ENCODE results near the gene KCNA10.

Gene KCNA10

GRCh38 chr1:110519125-110519810 lies at the start of gene KCNA10:
TSS of gene KCNA10 (minus strand) at chr1:110519175. CDS start at chr1:110518787, 388 bp downstream.
- no peak for DNase-seq

GRCh38 chr1:110566836-110567235 lies 47.9 kb upstream of the KCNA10 start:
- no peak for DNase-seq

- no peak for DNase-seq
Observed at GRCh38 chr1:110565565-110565964, 46.6 kb upstream of the KCNA10 start.

- DNase-seq, result no peak
Observed at GRCh38 chr1:110563089-110563488, 44.1 kb upstream of the KCNA10 start.

GRCh38 chr1:110561596-110561995 lies 42.6 kb upstream of the KCNA10 start:
- DNase-seq, result no peak

GRCh38 chr1:110559157-110559556 lies 40.2 kb upstream of the KCNA10 start:
- DNase-seq, result no peak

GRCh38 chr1:110557481-110557880 lies 38.5 kb upstream of the KCNA10 start:
- no peak for DNase-seq

- DNase-seq, result no peak
Observed at GRCh38 chr1:110556471-110556807, 37.5 kb upstream of the KCNA10 start.

- DNase-seq, result no peak
Observed at GRCh38 chr1:110555807-110556470, 37.0 kb upstream of the KCNA10 start.

- DNase-seq, result no peak
Observed at GRCh38 chr1:110554871-110555801, 36.2 kb upstream of the KCNA10 start.

- no peak for DNase-seq
Observed at GRCh38 chr1:110551278-110551809, 32.4 kb upstream of the KCNA10 start.

- no peak for DNase-seq
Observed at GRCh38 chr1:110549831-110550230, 30.9 kb upstream of the KCNA10 start.

- DNase-seq, result no peak
Observed at GRCh38 chr1:110548381-110548780, 29.4 kb upstream of the KCNA10 start.

GRCh38 chr1:110547017-110547416 lies 28.0 kb upstream of the KCNA10 start:
- DNase-seq, result no peak

GRCh38 chr1:110545492-110545891 lies 26.5 kb upstream of the KCNA10 start:
- DNase-seq, result no peak

GRCh38 chr1:110544753-110545152 lies 25.8 kb upstream of the KCNA10 start:
- DNase-seq, result no peak

- DNase-seq, result no peak
Observed at GRCh38 chr1:110542725-110543124, 23.8 kb upstream of the KCNA10 start.

- DNase-seq, result no peak
Observed at GRCh38 chr1:110541906-110542395, 23.0 kb upstream of the KCNA10 start.

- DNase-seq, result no peak
Observed at GRCh38 chr1:110540891-110541685, 22.1 kb upstream of the KCNA10 start.

- DNase-seq, result no peak
Observed at GRCh38 chr1:110538921-110539320, 19.9 kb upstream of the KCNA10 start.

GRCh38 chr1:110538075-110538474 lies 19.1 kb upstream of the KCNA10 start:
- no peak for DNase-seq

- no peak for DNase-seq
Observed at GRCh38 chr1:110535985-110536384, 17.0 kb upstream of the KCNA10 start.
